WTC11 (cell line): Measurements from ENCODE around the gene ROBO1. TPM values are rescaled to one million over a fixed set of nuclear protein-coding genes. Genes with fewer than 3 reads are reported as not detected.

Source experiments
- ATAC-seq: fragments of 200-7000 bp; cut with Tn5 transposase; 2 replicates; pipeline ENCODE4 v1.10.0; 2021; ENCODE audit warnings: mild to moderate bottlenecking, moderate library complexity
- CTCF ChIA-PET: fragments of 300-600 bp; sonication (Branson Sonifier 250); formaldehyde crosslinking; loops from one replicate; lab custom pipeline; 2021; ENCODE audit warnings: antibody characterized with exemption; lab: Charles Lee
- POLR2A ChIA-PET: fragments of 350-600 bp; sonication (Branson Sonifier 250); formaldehyde crosslinking; loops from one replicate; lab custom pipeline; 2021; ENCODE audit warnings: antibody characterized with exemption; lab: Charles Lee
- DNase-seq: peaks from one replicate; pipeline ENCODE4 v3.0.0; 2021; ENCODE audit warnings: low spot score
- H3K27ac Mint-ChIP-seq: 2 replicates; pipeline ENCODE4 v1.8.0; 2021; ENCODE audit warnings: mixed read lengths
- H3K27me3 Mint-ChIP-seq: 2 replicates; pipeline ENCODE4 v1.8.0; 2021; ENCODE audit warnings: low read depth, mild to moderate bottlenecking, moderate library complexity, mixed read lengths
- H3K36me3 Mint-ChIP-seq: 2 replicates; pipeline ENCODE4 v1.8.0; 2021; ENCODE audit warnings: mixed read lengths
- H3K4me1 Mint-ChIP-seq: 2 replicates; pipeline ENCODE4 v1.8.0; 2022; ENCODE audit warnings: mixed read lengths
- H3K4me3 Mint-ChIP-seq: 2 replicates; pipeline ENCODE4 v1.8.0; 2021; ENCODE audit warnings: mild to moderate bottlenecking, moderate library complexity, mixed read lengths
- H3K9me3 Mint-ChIP-seq: 2 replicates; pipeline ENCODE4 v1.8.0; 2021; ENCODE audit warnings: mixed read lengths
- CREM ChIP-seq: sonication (generic); formaldehyde crosslinking; IDR thresholded peaks from 2 replicates; pipeline ENCODE4 v1.8.1; 2022; ENCODE audit warnings: mild to moderate bottlenecking, missing genetic modification reagents, moderate library complexity
- EMX1 ChIP-seq: fragments of 250-450 bp; sonication (Bioruptor Pico); IDR thresholded peaks from 2 replicates; pipeline ENCODE4 v1.8.0; 2021; ENCODE audit warnings: mild to moderate bottlenecking
- FOXK1 ChIP-seq: sonication (generic); formaldehyde crosslinking; IDR thresholded peaks from 2 replicates; pipeline ENCODE4 v1.8.0; 2022; ENCODE audit warnings: mild to moderate bottlenecking, moderate library complexity, missing genetic modification reagents
- JAZF1 ChIP-seq: fragments of 250-450 bp; sonication (Bioruptor Pico); IDR thresholded peaks from 2 replicates; pipeline ENCODE4 v1.9.0; 2021; ENCODE audit warnings: moderate library complexity, mild to moderate bottlenecking, inconsistent platforms
- JUN ChIP-seq: sonication (generic); formaldehyde crosslinking; IDR thresholded peaks from 2 replicates; pipeline ENCODE4 v1.8.0; 2023; ENCODE audit warnings: mild to moderate bottlenecking, missing genetic modification reagents
- KAT7 ChIP-seq: sonication (generic); formaldehyde crosslinking; IDR thresholded peaks from 2 replicates; pipeline ENCODE4 v1.8.1; 2023; ENCODE audit warnings: missing genetic modification reagents, mild to moderate bottlenecking, borderline replicate concordance
- MXD4 ChIP-seq: fragments of 250-450 bp; sonication (Bioruptor Pico); IDR thresholded peaks from 2 replicates; pipeline ENCODE4 v1.8.0; 2021; ENCODE audit warnings: mild to moderate bottlenecking, moderate library complexity, borderline replicate concordance
- NFE2L1 ChIP-seq: sonication (generic); formaldehyde crosslinking; IDR thresholded peaks from 2 replicates; pipeline ENCODE4 v1.8.1; 2023; ENCODE audit warnings: missing genetic modification reagents
- NFYB ChIP-seq: sonication (generic); formaldehyde crosslinking; conservative IDR thresholded peaks from 2 replicates; pipeline ENCODE4 v1.8.0; 2022; ENCODE audit warnings: low read depth, missing genetic modification reagents
- NR1H2 ChIP-seq: sonication (generic); formaldehyde crosslinking; IDR thresholded peaks from 2 replicates; pipeline ENCODE4 v1.9.0; 2021; ENCODE audit warnings: mild to moderate bottlenecking, moderate library complexity, missing genetic modification reagents
- RORB ChIP-seq: fragments of 250-450 bp; sonication (Bioruptor Pico); IDR thresholded peaks from 2 replicates; pipeline ENCODE4 v1.9.0; 2021; ENCODE audit warnings: mild to moderate bottlenecking
- SOX15 ChIP-seq: fragments of 250-450 bp; sonication (Bioruptor Pico); IDR thresholded peaks from 2 replicates; pipeline ENCODE4 v1.9.0; 2021; ENCODE audit warnings: mild to moderate bottlenecking
- TEAD4 ChIP-seq: sonication (generic); formaldehyde crosslinking; IDR thresholded peaks from 2 replicates; pipeline ENCODE4 v1.8.0; 2022; ENCODE audit warnings: mild to moderate bottlenecking, missing genetic modification reagents
- TP53 ChIP-seq: sonication (generic); formaldehyde crosslinking; IDR thresholded peaks from 2 replicates; pipeline ENCODE4 v1.8.1; 2023; ENCODE audit warnings: mild to moderate bottlenecking, missing genetic modification reagents
- ZBTB21 ChIP-seq: sonication (generic); formaldehyde crosslinking; IDR thresholded peaks from 2 replicates; pipeline ENCODE4 v1.8.1; 2023; ENCODE audit warnings: mild to moderate bottlenecking, missing genetic modification reagents, borderline replicate concordance
- ZNF219 ChIP-seq: sonication (generic); formaldehyde crosslinking; IDR thresholded peaks from 2 replicates; pipeline ENCODE4 v1.8.0; 2023; ENCODE audit warnings: missing genetic modification reagents, mild to moderate bottlenecking, borderline replicate concordance
- ZNF232 ChIP-seq: sonication (generic); formaldehyde crosslinking; IDR thresholded peaks from 2 replicates; pipeline ENCODE4 v1.8.0; 2022; ENCODE audit warnings: mild to moderate bottlenecking, missing genetic modification reagents
- ZNF263 ChIP-seq: sonication (generic); formaldehyde crosslinking; IDR thresholded peaks from 2 replicates; pipeline ENCODE4 v1.8.1; 2022; ENCODE audit warnings: low read depth, mild to moderate bottlenecking, moderate library complexity, missing genetic modification reagents
- ZNF423 ChIP-seq: fragments of 250-450 bp; sonication (Bioruptor Pico); IDR thresholded peaks from 2 replicates; pipeline ENCODE4 v2.1.2; 2022; ENCODE audit warnings: mild to moderate bottlenecking, moderate library complexity
- total RNA-seq: library from RNA; stranded (reverse); gene quantifications from 3 replicates; pipeline ENCODE4 v1.2.3, GENCODE V29; 2021
- TF ChIP-seq, protein P1 (sequence below): sonication (generic); formaldehyde crosslinking; IDR thresholded peaks from 2 replicates; pipeline ENCODE4 v1.8.1; 2022; ENCODE audit warnings: mild to moderate bottlenecking, missing genetic modification reagents, moderate library complexity, borderline replicate concordance
- TF ChIP-seq, protein P2 (sequence below): sonication (generic); formaldehyde crosslinking; IDR thresholded peaks from 2 replicates; pipeline ENCODE4 v1.8.0; 2023; ENCODE audit warnings: missing genetic modification reagents, mild to moderate bottlenecking, borderline replicate concordance
- TF ChIP-seq, protein P3 (sequence below): sonication (generic); formaldehyde crosslinking; IDR thresholded peaks from 2 replicates; pipeline ENCODE4 v1.8.1; 2023; ENCODE audit warnings: mild to moderate bottlenecking, missing genetic modification reagents
- TF ChIP-seq, protein P4 (sequence below): fragments of 250-450 bp; sonication (Bioruptor Pico); IDR thresholded peaks from 2 replicates; pipeline ENCODE4 v1.9.0; 2021; ENCODE audit warnings: mild to moderate bottlenecking
- TF ChIP-seq, protein P5 (sequence below): fragments of 250-450 bp; sonication (Bioruptor Pico); conservative IDR thresholded peaks from 2 replicates; pipeline ENCODE4 v1.9.0; 2021; ENCODE audit warnings: mild to moderate bottlenecking
- TF ChIP-seq, protein P6 (sequence below): sonication (generic); formaldehyde crosslinking; IDR thresholded peaks from 2 replicates; pipeline ENCODE4 v1.8.1; 2023; ENCODE audit warnings: mild to moderate bottlenecking, missing genetic modification reagents, moderate library complexity

ROBO1 gene
- total RNA-seq, 1 experiment from 2014 or later: 90.9 TPM

DNA sequence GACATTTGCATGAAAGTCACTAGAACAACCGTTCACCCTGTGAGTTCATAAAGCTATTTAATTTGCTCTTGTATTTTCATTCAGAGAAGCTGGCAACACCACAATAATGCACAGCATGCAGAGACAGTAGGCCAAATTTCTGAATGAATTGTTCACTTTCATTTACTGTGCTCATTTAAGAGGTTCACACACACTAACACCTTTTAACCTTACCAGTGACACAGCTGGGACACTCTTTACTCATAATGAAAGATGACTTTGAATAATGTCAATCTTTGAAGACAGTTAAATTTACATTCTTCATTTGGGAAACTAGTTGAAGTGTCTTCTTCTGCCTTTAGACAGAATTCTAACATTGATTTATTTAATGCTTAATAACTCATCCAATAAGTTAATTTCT, 95.7 kb downstream of the ROBO1 start:
- Mint-ChIP-seq H3K4me3 (no peak overlapping the region), H3K4me1 (0 out of 2 replicates have a peak, but pooled peaks cover 6% of the 10 kb centered on the region), H3K36me3 (no peaks in the 10 kb centered on the region), H3K9me3 (no peaks in the 10 kb centered on the region), H3K27ac (no peak overlapping the region), H3K27me3 (no peaks in the 10 kb centered on the region)
- DNase-seq (no peak), ATAC-seq (no peak)
- POLR2A ChIA-PET: no interaction called here
- TF ChIP-seq, protein P1, sequence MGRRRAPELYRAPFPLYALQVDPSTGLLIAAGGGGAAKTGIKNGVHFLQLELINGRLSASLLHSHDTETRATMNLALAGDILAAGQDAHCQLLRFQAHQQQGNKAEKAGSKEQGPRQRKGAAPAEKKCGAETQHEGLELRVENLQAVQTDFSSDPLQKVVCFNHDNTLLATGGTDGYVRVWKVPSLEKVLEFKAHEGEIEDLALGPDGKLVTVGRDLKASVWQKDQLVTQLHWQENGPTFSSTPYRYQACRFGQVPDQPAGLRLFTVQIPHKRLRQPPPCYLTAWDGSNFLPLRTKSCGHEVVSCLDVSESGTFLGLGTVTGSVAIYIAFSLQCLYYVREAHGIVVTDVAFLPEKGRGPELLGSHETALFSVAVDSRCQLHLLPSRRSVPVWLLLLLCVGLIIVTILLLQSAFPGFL (CRISPR knock-in tag): no peak
- TF ChIP-seq, protein P2, sequence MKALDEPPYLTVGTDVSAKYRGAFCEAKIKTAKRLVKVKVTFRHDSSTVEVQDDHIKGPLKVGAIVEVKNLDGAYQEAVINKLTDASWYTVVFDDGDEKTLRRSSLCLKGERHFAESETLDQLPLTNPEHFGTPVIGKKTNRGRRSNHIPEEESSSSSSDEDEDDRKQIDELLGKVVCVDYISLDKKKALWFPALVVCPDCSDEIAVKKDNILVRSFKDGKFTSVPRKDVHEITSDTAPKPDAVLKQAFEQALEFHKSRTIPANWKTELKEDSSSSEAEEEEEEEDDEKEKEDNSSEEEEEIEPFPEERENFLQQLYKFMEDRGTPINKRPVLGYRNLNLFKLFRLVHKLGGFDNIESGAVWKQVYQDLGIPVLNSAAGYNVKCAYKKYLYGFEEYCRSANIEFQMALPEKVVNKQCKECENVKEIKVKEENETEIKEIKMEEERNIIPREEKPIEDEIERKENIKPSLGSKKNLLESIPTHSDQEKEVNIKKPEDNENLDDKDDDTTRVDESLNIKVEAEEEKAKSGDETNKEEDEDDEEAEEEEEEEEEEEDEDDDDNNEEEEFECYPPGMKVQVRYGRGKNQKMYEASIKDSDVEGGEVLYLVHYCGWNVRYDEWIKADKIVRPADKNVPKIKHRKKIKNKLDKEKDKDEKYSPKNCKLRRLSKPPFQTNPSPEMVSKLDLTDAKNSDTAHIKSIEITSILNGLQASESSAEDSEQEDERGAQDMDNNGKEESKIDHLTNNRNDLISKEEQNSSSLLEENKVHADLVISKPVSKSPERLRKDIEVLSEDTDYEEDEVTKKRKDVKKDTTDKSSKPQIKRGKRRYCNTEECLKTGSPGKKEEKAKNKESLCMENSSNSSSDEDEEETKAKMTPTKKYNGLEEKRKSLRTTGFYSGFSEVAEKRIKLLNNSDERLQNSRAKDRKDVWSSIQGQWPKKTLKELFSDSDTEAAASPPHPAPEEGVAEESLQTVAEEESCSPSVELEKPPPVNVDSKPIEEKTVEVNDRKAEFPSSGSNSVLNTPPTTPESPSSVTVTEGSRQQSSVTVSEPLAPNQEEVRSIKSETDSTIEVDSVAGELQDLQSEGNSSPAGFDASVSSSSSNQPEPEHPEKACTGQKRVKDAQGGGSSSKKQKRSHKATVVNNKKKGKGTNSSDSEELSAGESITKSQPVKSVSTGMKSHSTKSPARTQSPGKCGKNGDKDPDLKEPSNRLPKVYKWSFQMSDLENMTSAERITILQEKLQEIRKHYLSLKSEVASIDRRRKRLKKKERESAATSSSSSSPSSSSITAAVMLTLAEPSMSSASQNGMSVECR (CRISPR knock-in tag): no peak
- no peak for TF ChIP-seq EMX1 (CRISPR knock-in tag)
- TF ChIP-seq ZNF219 (CRISPR knock-in tag): no peak
- no peak for TF ChIP-seq MXD4 (CRISPR knock-in tag)
- TF ChIP-seq NFYB (CRISPR knock-in tag): no peak
- TF ChIP-seq NR1H2: no peak
- no peak for TF ChIP-seq ZNF263 (CRISPR knock-in tag)
- TF ChIP-seq, protein P3, sequence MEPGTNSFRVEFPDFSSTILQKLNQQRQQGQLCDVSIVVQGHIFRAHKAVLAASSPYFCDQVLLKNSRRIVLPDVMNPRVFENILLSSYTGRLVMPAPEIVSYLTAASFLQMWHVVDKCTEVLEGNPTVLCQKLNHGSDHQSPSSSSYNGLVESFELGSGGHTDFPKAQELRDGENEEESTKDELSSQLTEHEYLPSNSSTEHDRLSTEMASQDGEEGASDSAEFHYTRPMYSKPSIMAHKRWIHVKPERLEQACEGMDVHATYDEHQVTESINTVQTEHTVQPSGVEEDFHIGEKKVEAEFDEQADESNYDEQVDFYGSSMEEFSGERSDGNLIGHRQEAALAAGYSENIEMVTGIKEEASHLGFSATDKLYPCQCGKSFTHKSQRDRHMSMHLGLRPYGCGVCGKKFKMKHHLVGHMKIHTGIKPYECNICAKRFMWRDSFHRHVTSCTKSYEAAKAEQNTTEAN (CRISPR knock-in tag): no peak
- TF ChIP-seq, protein P4, sequence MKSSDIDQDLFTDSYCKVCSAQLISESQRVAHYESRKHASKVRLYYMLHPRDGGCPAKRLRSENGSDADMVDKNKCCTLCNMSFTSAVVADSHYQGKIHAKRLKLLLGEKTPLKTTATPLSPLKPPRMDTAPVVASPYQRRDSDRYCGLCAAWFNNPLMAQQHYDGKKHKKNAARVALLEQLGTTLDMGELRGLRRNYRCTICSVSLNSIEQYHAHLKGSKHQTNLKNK (CRISPR knock-in tag): no peak
- no peak for TF ChIP-seq CREM
- no peak for TF ChIP-seq SOX15 (CRISPR knock-in tag)
- TF ChIP-seq, all 79 proteins: peak for 0
- CTCF ChIA-PET: no interaction called here

DNA sequence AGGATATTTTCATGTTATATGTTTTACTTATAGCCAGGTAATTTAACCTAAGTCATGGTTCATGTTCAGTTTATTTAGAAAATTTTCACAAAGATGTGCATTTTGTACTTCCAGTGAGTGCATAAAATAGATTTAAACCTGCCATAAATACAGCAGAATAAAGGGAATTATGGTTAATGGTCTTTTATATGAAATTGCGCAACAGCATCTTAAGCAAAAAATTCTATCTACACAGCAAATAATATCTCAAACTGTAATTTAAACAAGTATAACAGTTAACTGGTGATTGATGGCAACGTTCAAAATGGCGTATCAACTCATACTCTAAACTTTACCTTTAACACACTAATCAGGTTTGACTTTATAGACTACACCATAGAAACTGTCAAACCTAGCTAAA, 97.6 kb downstream of the ROBO1 start:
- Mint-ChIP-seq H3K36me3 (no peaks in the 10 kb centered on the region), H3K9me3 (no peaks in the 10 kb centered on the region), H3K27ac (no peak overlapping the region), H3K4me3 (no peak overlapping the region), H3K27me3 (no peaks in the 10 kb centered on the region), H3K4me1 (0 out of 2 replicates have a peak, but pooled peaks cover 6% of the 10 kb centered on the region)
- CTCF ChIA-PET: no interaction called here
- no peak for TF ChIP-seq MXD4 (CRISPR knock-in tag)
- no peak for TF ChIP-seq ZNF423 (CRISPR knock-in tag)
- TF ChIP-seq RORB: no peak
- TF ChIP-seq ZBTB21 (CRISPR knock-in tag): no peak
- TF ChIP-seq, protein P5, sequence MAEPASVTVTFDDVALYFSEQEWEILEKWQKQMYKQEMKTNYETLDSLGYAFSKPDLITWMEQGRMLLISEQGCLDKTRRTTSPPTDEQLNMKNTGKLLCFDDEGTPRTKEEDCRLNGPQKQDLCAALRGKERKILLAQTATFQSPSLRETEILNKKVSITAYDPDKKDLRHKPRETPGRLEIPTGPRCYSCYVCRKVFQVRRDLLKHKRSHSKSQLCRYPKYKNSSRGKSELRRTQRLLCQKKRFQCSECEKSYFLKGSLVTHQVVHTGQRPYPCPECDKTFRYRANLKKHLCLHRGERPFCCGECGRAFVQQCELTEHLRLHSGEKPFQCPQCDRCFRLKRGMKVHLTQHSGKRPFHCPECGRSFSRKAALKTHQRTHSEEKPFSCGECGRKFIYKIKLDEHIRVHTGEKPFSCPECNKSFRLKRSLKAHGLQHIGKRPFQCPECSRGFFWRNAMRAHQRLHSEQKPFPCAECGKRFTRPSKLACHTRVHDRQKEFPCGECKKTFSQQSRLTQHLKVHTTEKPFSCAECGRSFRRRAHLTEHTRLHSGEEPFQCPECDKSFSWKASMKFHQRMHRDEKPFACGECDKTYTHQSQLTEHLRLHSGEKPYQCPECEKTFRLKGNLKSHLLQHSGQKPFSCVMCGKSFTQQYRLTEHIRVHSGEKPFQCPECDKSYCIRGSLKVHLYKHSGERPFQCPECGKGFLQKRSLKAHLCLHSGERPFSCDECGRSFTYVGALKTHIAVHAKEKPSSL (CRISPR knock-in tag): no peak
- no peak for TF ChIP-seq CREM
- no peak for TF ChIP-seq TP53 (CRISPR knock-in tag)
- TF ChIP-seq FOXK1: no peak
- no peak for TF ChIP-seq NFYB (CRISPR knock-in tag)
- TF ChIP-seq JAZF1 (CRISPR knock-in tag): no peak
- no peak for TF ChIP-seq ZNF232 (CRISPR knock-in tag)
- TF ChIP-seq, protein P6, sequence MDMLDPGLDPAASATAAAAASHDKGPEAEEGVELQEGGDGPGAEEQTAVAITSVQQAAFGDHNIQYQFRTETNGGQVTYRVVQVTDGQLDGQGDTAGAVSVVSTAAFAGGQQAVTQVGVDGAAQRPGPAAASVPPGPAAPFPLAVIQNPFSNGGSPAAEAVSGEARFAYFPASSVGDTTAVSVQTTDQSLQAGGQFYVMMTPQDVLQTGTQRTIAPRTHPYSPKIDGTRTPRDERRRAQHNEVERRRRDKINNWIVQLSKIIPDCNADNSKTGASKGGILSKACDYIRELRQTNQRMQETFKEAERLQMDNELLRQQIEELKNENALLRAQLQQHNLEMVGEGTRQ (CRISPR knock-in tag): no peak
- TF ChIP-seq NFE2L1: no peak
- no peak for TF ChIP-seq ZNF219 (CRISPR knock-in tag)
- TF ChIP-seq KAT7: no peak
- TF ChIP-seq TEAD4: no peak
- TF ChIP-seq JUN (CRISPR knock-in tag): no peak
- POLR2A ChIA-PET: no interaction called here
- DNase-seq (no peak), ATAC-seq (no peak)
